Mucosa of stomach (tissue), 1 donor: ENCODE results near the gene TMEM51.

Experiments used
- H3K27me3 ChIP-seq: one replicate; pipeline ENCODE4 v1.7.0; 2013; ENCODE audit warnings: mild to moderate bottlenecking, low read length; ENCODE audit not compliant: control insufficient read depth, insufficient read depth
- H3K36me3 ChIP-seq: one replicate; pipeline ENCODE4 v1.7.0; 2013; ENCODE audit warnings: low read length; ENCODE audit not compliant: control insufficient read depth, insufficient read depth
- H3K4me1 ChIP-seq: one replicate; pipeline ENCODE4 v1.7.0; 2013; ENCODE audit warnings: mild to moderate bottlenecking, low read length; ENCODE audit not compliant: control insufficient read depth, insufficient read depth
- H3K4me3 ChIP-seq: one replicate; pipeline ENCODE4 v1.7.0; 2013; ENCODE audit warnings: low read length
- H3K9ac ChIP-seq: one replicate; pipeline ENCODE4 v1.7.0; 2013; ENCODE audit warnings: mild to moderate bottlenecking, low read length, moderate library complexity
- H3K9me3 ChIP-seq: one replicate; pipeline ENCODE4 v1.7.0; 2013; ENCODE audit warnings: mild to moderate bottlenecking, low read length, moderate library complexity; ENCODE audit not compliant: control insufficient read depth
- donor health status: Pancreatic carcinoma.

The TMEM51 gene

GRCh38 chr1:15148941-15149340 lies 4.6 kb upstream of the TMEM51 start:
- no peaks in the 10 kb centered on the region for H3K36me3 ChIP-seq
- H3K27me3 ChIP-seq = no peaks in the 10 kb centered on the region
- H3K9me3 ChIP-seq = no peaks in the 10 kb centered on the region
- H3K4me3 ChIP-seq = no peak overlapping the region
- peaks cover 24% of the 10 kb centered on the region for H3K4me1 ChIP-seq
- no peak overlapping the region for H3K9ac ChIP-seq

- Histone ChIP-seq H3K27me3 (no peaks in the 10 kb centered on the region), H3K4me1 (peaks cover 31% of the 10 kb centered on the region), H3K36me3 (no peaks in the 10 kb centered on the region), H3K9ac (no peak overlapping the region), H3K4me3 (no peak overlapping the region), H3K9me3 (no peaks in the 10 kb centered on the region)
Measured at GRCh38 chr1:15150376-15150775, 3.2 kb upstream of the TMEM51 start.

GRCh38 chr1:15151377-15151806 lies 2.2 kb upstream of the TMEM51 start:
- Histone ChIP-seq H3K9me3 (no peaks in the 10 kb centered on the region), H3K36me3 (no peaks in the 10 kb centered on the region), H3K4me1 (peaks cover 37% of the 10 kb centered on the region), H3K4me3 (peak overlapping the region; percentile 38), H3K27me3 (no peaks in the 10 kb centered on the region), H3K9ac (peak overlapping the region; percentile 85)

GRCh38 chr1:15151871-15152270 lies 1.7 kb upstream of the TMEM51 start:
- H3K9me3 ChIP-seq = no peaks in the 10 kb centered on the region
- peak overlapping the region; percentile 85 for H3K9ac ChIP-seq
- peak overlapping the region; percentile 38 for H3K4me3 ChIP-seq
- H3K27me3 ChIP-seq = no peaks in the 10 kb centered on the region
- peaks cover 42% of the 10 kb centered on the region for H3K4me1 ChIP-seq
- H3K36me3 ChIP-seq = no peaks in the 10 kb centered on the region

- no peaks in the 10 kb centered on the region for H3K9me3 ChIP-seq
- H3K27me3 ChIP-seq = no peaks in the 10 kb centered on the region
- H3K4me3 ChIP-seq = peak overlapping the region; percentile 74
- no peaks in the 10 kb centered on the region for H3K36me3 ChIP-seq
- peaks cover 49% of the 10 kb centered on the region for H3K4me1 ChIP-seq
- H3K9ac ChIP-seq = peak overlapping the region; percentile 85
Measured at GRCh38 chr1:15152318-15153183, 996 bp upstream of the TMEM51 start.

GRCh38 chr1:15153842-15154479 lies 414 bp downstream of the TMEM51 start:
- Histone ChIP-seq H3K4me3 (peak overlapping the region; percentile 15), H3K9me3 (no peaks in the 10 kb centered on the region), H3K4me1 (peaks cover 63% of the 10 kb centered on the region), H3K9ac (peak overlapping the region; percentile 85), H3K36me3 (no peaks in the 10 kb centered on the region), H3K27me3 (no peaks in the 10 kb centered on the region)

GRCh38 chr1:15154480-15155036 lies 1.0 kb downstream of the TMEM51 start:
- H3K9ac ChIP-seq = peak overlapping the region; percentile 85

GRCh38 chr1:15155191-15155590 lies 1.6 kb downstream of the TMEM51 start:
- H3K4me3 ChIP-seq = no peak overlapping the region
- H3K9ac ChIP-seq = peak overlapping the region; percentile 85
- H3K36me3 ChIP-seq = no peaks in the 10 kb centered on the region
- no peaks in the 10 kb centered on the region for H3K9me3 ChIP-seq
- H3K27me3 ChIP-seq = no peaks in the 10 kb centered on the region
- peaks cover 64% of the 10 kb centered on the region for H3K4me1 ChIP-seq

More at GRCh38 chr1:15154480-15155036, 1.0 kb downstream of the TMEM51 start:
- H3K4me1 ChIP-seq = peaks cover 64% of the 10 kb centered on the region
- no peaks in the 10 kb centered on the region for H3K9me3 ChIP-seq
- H3K36me3 ChIP-seq = no peaks in the 10 kb centered on the region
- H3K27me3 ChIP-seq = no peaks in the 10 kb centered on the region
- peak overlapping the region; percentile 15 for H3K4me3 ChIP-seq

- Histone ChIP-seq H3K36me3 (no peaks in the 10 kb centered on the region), H3K4me3 (no peak overlapping the region), H3K27me3 (no peaks in the 10 kb centered on the region), H3K9ac (peak overlapping the region; percentile 38), H3K9me3 (no peaks in the 10 kb centered on the region), H3K4me1 (peaks cover 54% of the 10 kb centered on the region)
Measured at GRCh38 chr1:15155888-15156741, 2.6 kb downstream of the TMEM51 start.

GRCh38 chr1:15156807-15157380 lies 3.3 kb downstream of the TMEM51 start:
- peaks cover 47% of the 10 kb centered on the region for H3K4me1 ChIP-seq

More at GRCh38 chr1:15156807-15157380, 3.3 kb downstream of the TMEM51 start:
- Histone ChIP-seq H3K27me3 (no peaks in the 10 kb centered on the region), H3K36me3 (no peaks in the 10 kb centered on the region), H3K9me3 (no peaks in the 10 kb centered on the region), H3K9ac (peak overlapping the region; percentile 38), H3K4me3 (no peak overlapping the region)
